ENCODE results near the gene ASTL. TPM values are rescaled to one million over a fixed set of nuclear protein-coding genes. Genes with fewer than 3 reads are reported as not detected.

ASTL gene
- total RNA-seq, 3 donors from 2014 or later (not counting 1 experiment from before 2014, with no cell fraction given): 5.5 to 11.3 (median 8.8) TPM

- no CpG with 5 or more reads among the region's 2 CpGs for WGBS (ENCODE audit: insufficient coverage)
- H3K27ac Mint-ChIP-seq: no peak overlapping the region
- intact Hi-C loops (cut with micrococcal nuclease): no loop called here
- H3K4me1 ChIP-seq (ENCODE audit: control insufficient read depth, insufficient read depth, low read length): no peaks in the 10 kb centered on the region
- no peak for ATAC-seq
- no peak for DNase-seq
- H3K4me1 Mint-ChIP-seq: no peaks in the 10 kb centered on the region
- no peaks in the 10 kb centered on the region for H3K36me3 Mint-ChIP-seq
- TF ChIP-seq, protein P1, sequence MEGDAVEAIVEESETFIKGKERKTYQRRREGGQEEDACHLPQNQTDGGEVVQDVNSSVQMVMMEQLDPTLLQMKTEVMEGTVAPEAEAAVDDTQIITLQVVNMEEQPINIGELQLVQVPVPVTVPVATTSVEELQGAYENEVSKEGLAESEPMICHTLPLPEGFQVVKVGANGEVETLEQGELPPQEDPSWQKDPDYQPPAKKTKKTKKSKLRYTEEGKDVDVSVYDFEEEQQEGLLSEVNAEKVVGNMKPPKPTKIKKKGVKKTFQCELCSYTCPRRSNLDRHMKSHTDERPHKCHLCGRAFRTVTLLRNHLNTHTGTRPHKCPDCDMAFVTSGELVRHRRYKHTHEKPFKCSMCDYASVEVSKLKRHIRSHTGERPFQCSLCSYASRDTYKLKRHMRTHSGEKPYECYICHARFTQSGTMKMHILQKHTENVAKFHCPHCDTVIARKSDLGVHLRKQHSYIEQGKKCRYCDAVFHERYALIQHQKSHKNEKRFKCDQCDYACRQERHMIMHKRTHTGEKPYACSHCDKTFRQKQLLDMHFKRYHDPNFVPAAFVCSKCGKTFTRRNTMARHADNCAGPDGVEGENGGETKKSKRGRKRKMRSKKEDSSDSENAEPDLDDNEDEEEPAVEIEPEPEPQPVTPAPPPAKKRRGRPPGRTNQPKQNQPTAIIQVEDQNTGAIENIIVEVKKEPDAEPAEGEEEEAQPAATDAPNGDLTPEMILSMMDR (IDR thresholded peaks at IDR 0.05): no peak
- H3K9me3 Mint-ChIP-seq: no peaks in the 10 kb centered on the region
- H3K27me3 ChIP-seq (ENCODE audit: control insufficient read depth, insufficient read depth, low read length): no peaks in the 10 kb centered on the region
- no peaks in the 10 kb centered on the region for H3K36me3 ChIP-seq (ENCODE audit: control insufficient read depth, insufficient read depth, low read length)
- H3K4me3 Mint-ChIP-seq: no peak overlapping the region
- no peaks in the 10 kb centered on the region for H3K9me3 ChIP-seq (ENCODE audit: control insufficient read depth, insufficient read depth, low read length)
- no peak overlapping the region for H3K4me3 ChIP-seq (ENCODE audit: low read length)
- H3K27ac ChIP-seq (ENCODE audit: low read length): no peak overlapping the region
- peaks cover 14 to 17% of the 10 kb centered on the region in 2 donors for H3K27me3 Mint-ChIP-seq (ENCODE audit: low read depth in 2 of 2)
Observed at GRCh38 chr2:96081042-96081441, 57.3 kb downstream of the ASTL start.

DNA sequence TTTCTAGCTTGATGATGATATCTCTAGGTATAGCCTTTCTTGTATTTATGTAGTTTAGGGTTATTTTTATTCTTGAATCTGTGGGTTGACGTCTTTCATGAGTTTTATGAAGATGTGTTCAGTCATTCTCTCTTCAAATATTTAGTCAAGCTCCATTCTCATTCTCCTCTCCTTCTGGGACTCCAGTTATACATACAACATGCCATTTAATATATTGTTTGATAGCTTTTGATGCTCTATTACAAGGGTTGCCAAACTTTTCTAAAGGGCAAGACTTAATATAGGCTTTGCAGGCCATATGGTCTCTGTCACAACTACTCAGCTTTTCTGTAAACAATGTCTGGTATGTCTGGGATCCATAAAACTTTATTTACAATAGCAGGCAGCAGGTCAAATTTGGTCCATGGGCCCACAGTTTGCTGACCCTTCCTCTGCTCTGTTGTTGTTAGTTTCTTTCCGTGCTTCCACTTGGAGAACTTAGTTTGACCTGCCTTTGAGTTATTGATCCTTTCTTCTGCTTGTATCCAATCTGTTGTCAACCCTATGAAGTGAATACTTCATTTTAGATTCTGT, 63.0 kb downstream of the ASTL start:
- Mint-ChIP-seq H3K27ac (no peak overlapping the region), H3K4me3 (no peak overlapping the region), H3K9me3 (no peaks in the 10 kb centered on the region), H3K27me3 (ENCODE audit: low read depth in 2 of 2) (peaks cover 8 to 11% of the 10 kb centered on the region in 2 donors), H3K36me3 (no peaks in the 10 kb centered on the region), H3K4me1 (no peaks in the 10 kb centered on the region)
- Histone ChIP-seq H3K4me1 (ENCODE audit: control insufficient read depth, insufficient read depth, low read length) (no peaks in the 10 kb centered on the region), H3K36me3 (ENCODE audit: control insufficient read depth, insufficient read depth, low read length) (no peaks in the 10 kb centered on the region), H3K4me3 (ENCODE audit: low read length) (no peak overlapping the region), H3K9me3 (ENCODE audit: control insufficient read depth, insufficient read depth, low read length) (no peaks in the 10 kb centered on the region), H3K27ac (ENCODE audit: low read length) (no peak overlapping the region), H3K27me3 (ENCODE audit: control insufficient read depth, insufficient read depth, low read length) (no peaks in the 10 kb centered on the region)
- DNase-seq (no peak), ATAC-seq (no peak)
- intact Hi-C loops (cut with micrococcal nuclease): no loop called here
- TF ChIP-seq, protein P1 (IDR thresholded peaks at IDR 0.05): no peak
- WGBS (ENCODE audit: insufficient coverage): 82% methylated on average over 1 of the region's 2 CpGs

DNA sequence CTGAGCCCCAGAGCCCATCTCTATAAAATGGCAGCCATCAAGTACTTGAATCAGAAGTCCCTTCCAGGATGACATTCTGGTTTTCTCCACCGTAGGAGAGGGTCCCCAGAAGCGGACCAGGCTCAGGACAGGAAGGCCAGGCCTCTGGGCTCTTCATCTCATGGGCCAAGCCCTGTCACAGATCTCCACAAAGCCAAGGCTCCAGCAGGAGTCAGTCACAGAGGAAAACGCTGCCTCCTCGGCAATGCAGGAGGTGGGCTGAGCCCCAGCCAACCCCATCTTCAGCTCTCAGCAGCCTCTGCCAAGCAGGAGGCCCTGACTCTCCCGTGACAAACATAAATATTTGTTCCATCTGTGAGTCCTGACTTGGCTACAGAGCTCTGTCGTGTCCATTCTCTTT, 64.1 kb downstream of the ASTL start:
- ATAC-seq: no peak
- Histone ChIP-seq H3K27ac (ENCODE audit: low read length) (no peak overlapping the region), H3K4me1 (ENCODE audit: control insufficient read depth, insufficient read depth, low read length) (no peaks in the 10 kb centered on the region), H3K27me3 (ENCODE audit: control insufficient read depth, insufficient read depth, low read length) (no peaks in the 10 kb centered on the region), H3K4me3 (ENCODE audit: low read length) (no peak overlapping the region), H3K36me3 (ENCODE audit: control insufficient read depth, insufficient read depth, low read length) (no peaks in the 10 kb centered on the region), H3K9me3 (ENCODE audit: control insufficient read depth, insufficient read depth, low read length) (no peaks in the 10 kb centered on the region)
- no peaks in the 10 kb centered on the region for H3K9me3 Mint-ChIP-seq
- DNase-seq: no peak
- no peaks in the 10 kb centered on the region for H3K4me1 Mint-ChIP-seq
- H3K27ac Mint-ChIP-seq: no peak overlapping the region
- H3K36me3 Mint-ChIP-seq: no peaks in the 10 kb centered on the region
- WGBS (ENCODE audit: insufficient coverage): 81% methylated on average over 6 of the region's 6 CpGs
- intact Hi-C loops (cut with micrococcal nuclease): no loop called here
- TF ChIP-seq, protein P1 (IDR thresholded peaks at IDR 0.05): no peak
- H3K27me3 Mint-ChIP-seq (ENCODE audit: low read depth in 2 of 2): peaks cover under 1 to 2% of the 10 kb centered on the region in 2 donors
- no peak overlapping the region for H3K4me3 Mint-ChIP-seq

DNA sequence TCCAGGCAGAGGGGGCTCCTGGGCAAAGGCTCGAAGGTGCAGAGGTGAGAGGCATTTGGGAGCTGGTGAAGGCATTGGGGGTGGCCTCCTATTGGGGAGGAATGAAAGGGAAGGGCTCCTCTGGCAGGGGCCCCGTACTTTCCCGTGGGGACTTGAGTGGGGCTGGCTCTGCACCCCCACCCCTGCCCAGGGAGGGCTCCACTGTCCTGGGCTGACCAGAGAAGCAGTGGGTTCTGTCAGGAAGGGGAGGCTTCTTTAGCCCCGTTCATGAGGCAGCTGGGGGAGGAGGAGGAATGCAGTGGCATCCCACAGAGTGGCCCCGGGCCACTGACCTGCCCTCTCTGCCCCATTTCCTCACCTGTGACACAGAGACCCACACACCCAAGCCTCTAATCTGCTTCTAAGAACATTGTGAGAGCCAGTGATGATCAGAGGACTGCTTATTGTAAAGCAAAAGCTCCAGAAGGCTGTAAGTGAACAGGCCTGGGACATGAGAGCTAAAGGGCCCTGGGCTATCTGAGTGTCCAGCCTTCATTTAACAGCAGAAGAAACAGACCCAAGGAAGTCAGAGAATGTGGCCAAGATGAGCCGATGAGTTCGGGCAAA, 65.0 kb downstream of the ASTL start:
- Mint-ChIP-seq H3K9me3 (no peaks in the 10 kb centered on the region), H3K4me1 (no peaks in the 10 kb centered on the region), H3K36me3 (no peaks in the 10 kb centered on the region), H3K27me3 (ENCODE audit: low read depth in 2 of 2) (peaks cover 0 to 2% of the 10 kb centered on the region in 2 donors), H3K27ac (no peak overlapping the region), H3K4me3 (no peak overlapping the region)
- TF ChIP-seq, protein P1 (IDR thresholded peaks at IDR 0.05): no peak
- no peaks in the 10 kb centered on the region for H3K9me3 ChIP-seq (ENCODE audit: control insufficient read depth, insufficient read depth, low read length)
- ATAC-seq (no peak), DNase-seq (no peak)
- H3K27me3 ChIP-seq (ENCODE audit: control insufficient read depth, insufficient read depth, low read length): no peaks in the 10 kb centered on the region
- no peaks in the 10 kb centered on the region for H3K36me3 ChIP-seq (ENCODE audit: control insufficient read depth, insufficient read depth, low read length)
- no peak overlapping the region for H3K4me3 ChIP-seq (ENCODE audit: low read length)
- H3K27ac ChIP-seq (ENCODE audit: low read length): no peak overlapping the region
- no peaks in the 10 kb centered on the region for H3K4me1 ChIP-seq (ENCODE audit: control insufficient read depth, insufficient read depth, low read length)
- intact Hi-C loops (cut with micrococcal nuclease): no loop called here
- WGBS (ENCODE audit: insufficient coverage): 86% methylated on average over 6 of the region's 7 CpGs

Measured in natural killer cell (primary cell).